KOPT-K1 (cell line): Measurements from ENCODE around the gene BEX2.
"Not testable (repeated sequence)": the region's sequence is repeated elsewhere in the genome, so short reads cannot be mapped to it uniquely, and the experiment has no call there.

Experiments used
- H3K27ac ChIP-seq: fragments of 200-600 bp; sonication (generic); 2 replicates; pipeline ENCODE4 v1.5.1; 2016; ENCODE audit warnings: antibody characterized with exemption, mild to moderate bottlenecking, low read depth, low read length; ENCODE audit not compliant: poor library complexity, severe bottlenecking
- H3K36me3 ChIP-seq: fragments of 200-600 bp; sonication (generic); 2 replicates; pipeline ENCODE4 v1.5.1; 2017; ENCODE audit warnings: antibody characterized with exemption, mild to moderate bottlenecking, low read length, moderate library complexity; ENCODE audit not compliant: insufficient read depth
- H3K9me3 ChIP-seq: fragments of 200-600 bp; sonication (generic); 2 replicates; pipeline ENCODE4 v1.5.1; 2017; ENCODE audit warnings: antibody characterized with exemption, low read length, mild to moderate bottlenecking; ENCODE audit not compliant: insufficient read depth, poor library complexity, severe bottlenecking

The BEX2 gene

GRCh38 chrX:103305666-103306065, 5.1 kb downstream of the BEX2 start:
- not testable (repeated sequence) for H3K9me3 ChIP-seq, H3K36me3 ChIP-seq, H3K27ac ChIP-seq

DNA sequence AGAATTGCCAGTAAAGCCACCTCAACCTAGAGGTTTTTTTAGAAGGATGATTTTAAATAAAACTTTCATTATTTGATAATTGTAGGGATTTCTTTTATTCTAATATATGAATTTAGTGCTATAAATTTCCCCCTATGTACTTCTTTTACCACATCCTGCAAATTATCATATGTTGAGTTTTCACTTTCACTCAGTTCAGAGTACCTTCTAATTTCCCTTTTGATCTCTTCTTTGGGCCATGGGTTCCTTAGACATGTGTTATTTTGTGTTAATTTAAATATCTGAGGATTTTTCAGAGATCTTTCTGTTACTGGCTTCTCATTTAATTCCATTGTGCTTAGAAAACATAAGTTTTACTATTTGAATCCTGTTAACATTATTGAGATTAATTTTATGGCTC, 6.1 kb downstream of the BEX2 start:
- Histone ChIP-seq H3K36me3 (no peaks in the 10 kb centered on the region), H3K27ac (no peak overlapping the region), H3K9me3 (no peaks in the 10 kb centered on the region)

DNA sequence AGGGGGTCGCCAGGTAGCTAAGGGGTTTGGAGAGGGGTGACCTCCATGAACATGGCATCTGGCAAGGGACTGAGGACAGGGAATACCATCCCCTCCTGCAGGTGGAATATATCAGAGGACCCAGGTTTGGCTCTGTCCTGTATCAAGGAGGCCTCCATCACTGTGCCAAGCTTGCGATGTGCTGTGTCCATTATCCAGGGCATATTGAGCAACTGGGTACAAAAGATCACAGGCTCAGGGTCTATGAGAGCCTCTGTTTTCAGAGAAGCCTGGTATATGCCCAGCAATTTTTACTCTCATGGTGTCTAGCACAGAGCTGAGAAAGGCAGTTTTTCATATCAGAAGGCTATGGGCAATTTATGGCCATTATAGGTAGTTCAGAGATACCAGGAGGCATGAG, 17.7 kb downstream of the BEX2 start:
- no peak overlapping the region for H3K27ac ChIP-seq

GRCh38 chrX:103279624-103280023, 31.2 kb downstream of the BEX2 start:
- H3K36me3 ChIP-seq, result no peaks in the 10 kb centered on the region

More for the DNA sequence above, 17.7 kb downstream of the BEX2 start:
- H3K36me3 ChIP-seq, result no peaks in the 10 kb centered on the region
- no peaks in the 10 kb centered on the region for H3K9me3 ChIP-seq

GRCh38 chrX:103276581-103277002, 34.2 kb downstream of the BEX2 start, which contains the start of gene TCEAL5:
TSS of gene TCEAL5 (minus strand) at chrX:103276750. CDS start at chrX:103274563, 2,187 bp downstream.
- Histone ChIP-seq H3K9me3 (no peaks in the 10 kb centered on the region), H3K36me3 (no peaks in the 10 kb centered on the region), H3K27ac (no peak within 1 kb of the TSS)

More at GRCh38 chrX:103279624-103280023, 31.2 kb downstream of the BEX2 start:
- H3K9me3 ChIP-seq, result no peaks in the 10 kb centered on the region
- no peak overlapping the region for H3K27ac ChIP-seq

DNA sequence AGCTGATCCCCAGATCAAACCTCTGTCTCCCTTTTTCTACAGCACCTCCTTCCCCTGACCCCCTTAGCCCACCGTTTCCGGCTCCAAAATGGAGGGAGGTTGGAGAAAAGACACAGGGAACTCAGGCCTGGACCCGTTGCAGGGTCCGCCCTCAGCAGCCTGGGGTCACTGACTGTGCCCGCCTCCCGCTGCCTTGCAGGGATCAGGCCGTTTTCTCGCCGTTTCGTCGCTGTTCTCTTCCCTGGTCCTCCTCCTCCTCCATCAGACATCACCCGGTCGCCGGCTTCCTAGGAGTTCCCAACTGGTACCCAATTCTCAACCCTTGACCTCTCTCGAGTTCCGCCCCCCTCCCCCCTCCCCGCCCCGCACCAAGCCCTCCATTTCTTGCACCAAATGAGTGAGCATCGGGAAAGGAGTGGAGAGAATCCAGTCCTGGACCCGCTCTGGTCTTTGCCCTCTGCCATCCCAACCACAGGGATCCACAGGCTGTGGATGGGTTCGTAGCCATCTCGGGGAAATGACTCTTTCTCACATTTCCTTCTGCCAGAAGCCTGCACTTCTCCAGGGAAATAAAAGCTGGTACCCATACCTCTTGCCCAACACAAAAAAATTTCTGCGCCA, 34.7 kb downstream of the BEX2 start:
- Histone ChIP-seq H3K36me3 (no peaks in the 10 kb centered on the region), H3K9me3 (no peaks in the 10 kb centered on the region)

GRCh38 chrX:103274284-103274683, 36.5 kb downstream of the BEX2 start:
- no peaks in the 10 kb centered on the region for H3K9me3 ChIP-seq
- H3K36me3 ChIP-seq, result no peaks in the 10 kb centered on the region
- H3K27ac ChIP-seq, result no peak overlapping the region

More for the DNA sequence above, 34.7 kb downstream of the BEX2 start:
- no peak overlapping the region for H3K27ac ChIP-seq
